GM21576 (cell line): ENCODE results near the gene SPATA2.
"Not testable (repeated sequence)": the region's sequence is repeated elsewhere in the genome, so short reads cannot be mapped to it uniquely, and the experiment has no call there.

Experiments
- ATAC-seq: cut with Tn5 transposase; IDR thresholded peaks from one replicate; pipeline ENCODE4 v1.9.1; 2021; ENCODE audit warnings: mild to moderate bottlenecking, moderate library complexity; ENCODE audit not compliant: unreplicated experiment

The SPATA2 gene

DNA sequence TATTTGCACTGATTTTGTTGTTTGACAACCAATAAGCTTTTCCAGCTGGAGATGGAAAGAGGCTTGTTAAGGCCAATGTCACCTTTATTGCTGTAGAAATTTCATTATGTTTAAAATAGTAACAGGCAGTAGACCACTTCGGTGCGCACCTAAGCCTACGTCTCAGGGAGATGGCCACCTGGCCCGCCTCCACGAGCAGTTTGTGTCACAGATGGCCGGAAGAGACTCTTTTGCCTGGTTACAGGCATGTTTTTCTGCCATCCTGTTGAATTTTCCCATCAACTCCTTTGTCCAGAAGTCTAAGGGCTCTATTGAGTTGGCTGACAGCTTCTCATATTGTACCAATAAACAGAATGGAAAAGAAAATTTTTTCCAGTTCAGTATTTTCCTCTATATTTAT, 51.7 kb downstream of the SPATA2 start:
- ATAC-seq: no peak

GRCh38 chr20:49862607-49863200, 52.6 kb downstream of the SPATA2 start:
- ATAC-seq: no peak

DNA sequence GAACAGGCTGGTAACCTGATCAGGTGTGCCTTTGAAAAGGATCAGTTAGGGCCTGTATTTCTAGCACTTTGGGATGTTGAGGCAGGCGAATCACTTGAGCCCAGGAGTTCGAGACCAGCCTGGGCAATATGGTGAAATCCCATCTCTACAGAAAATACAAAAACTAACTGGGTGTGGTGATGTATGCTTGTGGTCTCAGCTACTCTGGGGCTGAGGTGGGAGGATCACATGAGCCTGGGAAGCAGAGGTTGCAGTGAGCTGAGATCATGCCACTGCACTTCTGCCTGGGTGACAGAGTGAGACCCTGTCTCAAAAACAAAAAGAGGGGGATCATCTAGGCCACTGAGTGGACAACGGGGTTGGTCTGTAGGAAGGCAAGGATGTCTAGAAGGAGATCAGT, 54.1 kb downstream of the SPATA2 start:
- ATAC-seq: not testable (repeated sequence)

- no peak for ATAC-seq
Observed at GRCh38 chr20:49859807-49860206, 55.5 kb downstream of the SPATA2 start.

- no peak for ATAC-seq
Observed at GRCh38 chr20:49859011-49859410, 56.3 kb downstream of the SPATA2 start.

DNA sequence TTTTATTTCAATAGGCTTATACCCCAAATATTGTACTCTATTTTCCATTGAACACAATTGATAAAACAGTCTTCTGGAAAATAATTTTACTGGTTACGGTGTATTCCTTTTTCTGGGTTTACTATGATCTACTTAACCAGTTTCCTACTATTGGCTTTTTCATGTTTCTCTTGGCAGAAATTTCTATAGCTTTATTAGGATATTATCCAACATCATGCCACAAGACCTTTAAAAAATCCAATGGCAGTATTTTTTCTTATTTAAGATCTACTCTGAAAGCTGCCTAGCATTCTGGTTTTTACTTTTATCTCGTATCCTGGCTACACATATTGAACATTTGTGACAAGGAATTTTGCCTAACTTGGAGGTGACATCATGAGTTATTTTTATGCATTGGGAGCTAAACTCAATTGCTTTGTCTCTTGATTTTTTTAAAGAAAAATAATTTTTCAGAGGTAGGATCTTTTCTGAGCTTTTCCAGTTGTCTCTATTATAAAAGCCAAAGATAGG, 57.2 kb downstream of the SPATA2 start:
- no peak for ATAC-seq

DNA sequence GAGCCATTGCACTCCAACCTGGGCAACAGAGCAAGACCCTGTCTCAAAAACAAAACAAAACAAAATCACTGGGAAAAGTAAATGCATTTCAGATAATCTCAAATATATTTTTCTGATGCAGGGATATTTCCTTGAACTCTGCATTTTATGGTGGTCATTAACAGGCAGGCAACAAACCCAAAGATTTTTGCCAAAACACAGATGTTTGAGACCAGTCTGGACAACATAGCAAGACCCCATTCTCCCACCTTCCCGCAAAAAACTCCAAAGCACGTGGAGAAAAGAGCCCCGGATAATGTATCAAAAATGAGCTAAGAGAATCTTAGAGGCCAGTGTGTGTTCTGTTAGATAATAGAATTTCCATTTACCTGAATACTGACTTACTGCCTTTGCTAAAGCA, 58.4 kb downstream of the SPATA2 start:
- ATAC-seq: no peak

- no peak for ATAC-seq
Observed at GRCh38 chr20:49854190-49854875, 61.0 kb downstream of the SPATA2 start.

- no peak for ATAC-seq
Observed at GRCh38 chr20:49853640-49854039, 61.7 kb downstream of the SPATA2 start.
